ENCODE measurements around the gene POLR2E.

DNA sequence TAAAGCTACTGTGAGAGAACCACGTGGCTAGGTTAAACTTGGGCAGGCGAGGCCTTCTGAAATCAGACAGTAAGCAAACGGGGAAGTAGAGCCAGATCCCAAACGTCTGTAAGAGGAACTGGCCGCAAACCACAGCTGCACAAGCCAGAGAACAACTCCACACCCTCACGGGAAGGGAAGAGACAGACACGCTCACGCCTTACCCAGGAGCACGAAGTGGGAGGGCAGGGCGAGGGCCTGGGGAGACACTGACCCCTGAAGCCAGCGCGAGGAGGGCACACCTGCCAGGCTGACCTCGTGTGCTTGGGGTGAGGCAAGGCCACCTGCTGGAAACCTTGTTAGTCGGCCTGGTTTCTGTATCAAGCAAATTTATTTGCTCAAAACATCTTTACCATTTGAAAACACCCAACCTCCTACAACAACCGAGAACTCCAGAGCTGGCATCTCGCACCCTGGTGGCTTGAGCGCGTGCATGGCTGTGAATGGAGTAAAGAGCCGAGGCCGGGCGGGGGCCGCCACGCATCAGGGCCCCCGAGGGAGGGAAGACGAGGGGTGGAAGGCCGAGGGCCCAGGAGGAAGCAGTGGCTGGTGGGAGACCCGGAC is 7.3 kb downstream of the POLR2E start:
- TF ChIP-seq, protein P1, sequence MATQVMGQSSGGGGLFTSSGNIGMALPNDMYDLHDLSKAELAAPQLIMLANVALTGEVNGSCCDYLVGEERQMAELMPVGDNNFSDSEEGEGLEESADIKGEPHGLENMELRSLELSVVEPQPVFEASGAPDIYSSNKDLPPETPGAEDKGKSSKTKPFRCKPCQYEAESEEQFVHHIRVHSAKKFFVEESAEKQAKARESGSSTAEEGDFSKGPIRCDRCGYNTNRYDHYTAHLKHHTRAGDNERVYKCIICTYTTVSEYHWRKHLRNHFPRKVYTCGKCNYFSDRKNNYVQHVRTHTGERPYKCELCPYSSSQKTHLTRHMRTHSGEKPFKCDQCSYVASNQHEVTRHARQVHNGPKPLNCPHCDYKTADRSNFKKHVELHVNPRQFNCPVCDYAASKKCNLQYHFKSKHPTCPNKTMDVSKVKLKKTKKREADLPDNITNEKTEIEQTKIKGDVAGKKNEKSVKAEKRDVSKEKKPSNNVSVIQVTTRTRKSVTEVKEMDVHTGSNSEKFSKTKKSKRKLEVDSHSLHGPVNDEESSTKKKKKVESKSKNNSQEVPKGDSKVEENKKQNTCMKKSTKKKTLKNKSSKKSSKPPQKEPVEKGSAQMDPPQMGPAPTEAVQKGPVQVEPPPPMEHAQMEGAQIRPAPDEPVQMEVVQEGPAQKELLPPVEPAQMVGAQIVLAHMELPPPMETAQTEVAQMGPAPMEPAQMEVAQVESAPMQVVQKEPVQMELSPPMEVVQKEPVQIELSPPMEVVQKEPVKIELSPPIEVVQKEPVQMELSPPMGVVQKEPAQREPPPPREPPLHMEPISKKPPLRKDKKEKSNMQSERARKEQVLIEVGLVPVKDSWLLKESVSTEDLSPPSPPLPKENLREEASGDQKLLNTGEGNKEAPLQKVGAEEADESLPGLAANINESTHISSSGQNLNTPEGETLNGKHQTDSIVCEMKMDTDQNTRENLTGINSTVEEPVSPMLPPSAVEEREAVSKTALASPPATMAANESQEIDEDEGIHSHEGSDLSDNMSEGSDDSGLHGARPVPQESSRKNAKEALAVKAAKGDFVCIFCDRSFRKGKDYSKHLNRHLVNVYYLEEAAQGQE (IDR thresholded peaks at IDR 0.05; ENCODE audit: low read depth, low read length) = no peak
- TF ChIP-seq RFX5 (IDR thresholded peaks at IDR 0.05; ENCODE audit: low read length) (no peak), CTCF (IDR thresholded peaks at IDR 0.05) (no peak), TAF1 (IDR thresholded peaks at IDR 0.05; ENCODE audit: borderline replicate concordance, low read depth, low read length) (no peak), RAD21 (IDR thresholded peaks at IDR 0.05; ENCODE audit: low read length) (no peak), GABPA (IDR thresholded peaks at IDR 0.05; ENCODE audit: low read depth) (no peak), TEAD4 (IDR thresholded peaks at IDR 0.05; ENCODE audit: borderline replicate concordance, insufficient read depth) (no peak), POLR2AphosphoS5 (IDR thresholded peaks at IDR 0.05; ENCODE audit: low read depth, low read length) (no peak), USF1 (IDR thresholded peaks at IDR 0.05; ENCODE audit: borderline replicate concordance, low read depth) (no peak), EZH2phosphoT487 (IDR thresholded peaks at IDR 0.05; ENCODE audit: borderline replicate concordance, low read depth) (no peak), ELF1 (IDR thresholded peaks at IDR 0.05) (no peak)
- TF ChIP-seq, protein P2, sequence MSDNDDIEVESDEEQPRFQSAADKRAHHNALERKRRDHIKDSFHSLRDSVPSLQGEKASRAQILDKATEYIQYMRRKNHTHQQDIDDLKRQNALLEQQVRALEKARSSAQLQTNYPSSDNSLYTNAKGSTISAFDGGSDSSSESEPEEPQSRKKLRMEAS (IDR thresholded peaks at IDR 0.05; ENCODE audit: low read depth) = no peak
